ENCODE data around the gene RALBP1.

The RALBP1 gene

GRCh38 chr18:9552191-9552590 is 76.9 kb downstream of the RALBP1 start:
- H3K36me3 ChIP-seq (ENCODE audit: control insufficient read depth in 2 of 2, insufficient read depth in 1 of 2, low read length in 2 of 2): peaks cover 53 to 87% of the 10 kb centered on the region in 2 experiments
- ChIA-PET POLR2A (no interaction called here), CTCF (interaction anchor here (1.3 kb wide), 1 partner anchor 30 kb away, joined by 3 read pairs; no protein-coding TSS in a partner anchor)
- no peak overlapping the region for H3K4me3 ChIP-seq (ENCODE audit: low read depth, low read length)
- no peak for TF ChIP-seq ZNF416 (tag by site-specific recombination; IDR thresholded peaks at IDR 0.05)
- TF ChIP-seq, protein P1, sequence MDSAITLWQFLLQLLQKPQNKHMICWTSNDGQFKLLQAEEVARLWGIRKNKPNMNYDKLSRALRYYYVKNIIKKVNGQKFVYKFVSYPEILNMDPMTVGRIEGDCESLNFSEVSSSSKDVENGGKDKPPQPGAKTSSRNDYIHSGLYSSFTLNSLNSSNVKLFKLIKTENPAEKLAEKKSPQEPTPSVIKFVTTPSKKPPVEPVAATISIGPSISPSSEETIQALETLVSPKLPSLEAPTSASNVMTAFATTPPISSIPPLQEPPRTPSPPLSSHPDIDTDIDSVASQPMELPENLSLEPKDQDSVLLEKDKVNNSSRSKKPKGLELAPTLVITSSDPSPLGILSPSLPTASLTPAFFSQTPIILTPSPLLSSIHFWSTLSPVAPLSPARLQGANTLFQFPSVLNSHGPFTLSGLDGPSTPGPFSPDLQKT (IDR thresholded peaks at IDR 0.05; ENCODE audit: borderline replicate concordance, low read depth, low read length): no peak
- no peak for TF ChIP-seq ZNF747 (tag by site-specific recombination; IDR thresholded peaks at IDR 0.05)
- TF ChIP-seq KLF8 (tag by site-specific recombination; IDR thresholded peaks at IDR 0.05): no peak
- TF ChIP-seq ZNF335 (tag by site-specific recombination; conservative IDR thresholded peaks at IDR 0.05): no peak
- no peak for TF ChIP-seq ZNF768 (tag by site-specific recombination; IDR thresholded peaks at IDR 0.05)
- TF ChIP-seq, protein P2, sequence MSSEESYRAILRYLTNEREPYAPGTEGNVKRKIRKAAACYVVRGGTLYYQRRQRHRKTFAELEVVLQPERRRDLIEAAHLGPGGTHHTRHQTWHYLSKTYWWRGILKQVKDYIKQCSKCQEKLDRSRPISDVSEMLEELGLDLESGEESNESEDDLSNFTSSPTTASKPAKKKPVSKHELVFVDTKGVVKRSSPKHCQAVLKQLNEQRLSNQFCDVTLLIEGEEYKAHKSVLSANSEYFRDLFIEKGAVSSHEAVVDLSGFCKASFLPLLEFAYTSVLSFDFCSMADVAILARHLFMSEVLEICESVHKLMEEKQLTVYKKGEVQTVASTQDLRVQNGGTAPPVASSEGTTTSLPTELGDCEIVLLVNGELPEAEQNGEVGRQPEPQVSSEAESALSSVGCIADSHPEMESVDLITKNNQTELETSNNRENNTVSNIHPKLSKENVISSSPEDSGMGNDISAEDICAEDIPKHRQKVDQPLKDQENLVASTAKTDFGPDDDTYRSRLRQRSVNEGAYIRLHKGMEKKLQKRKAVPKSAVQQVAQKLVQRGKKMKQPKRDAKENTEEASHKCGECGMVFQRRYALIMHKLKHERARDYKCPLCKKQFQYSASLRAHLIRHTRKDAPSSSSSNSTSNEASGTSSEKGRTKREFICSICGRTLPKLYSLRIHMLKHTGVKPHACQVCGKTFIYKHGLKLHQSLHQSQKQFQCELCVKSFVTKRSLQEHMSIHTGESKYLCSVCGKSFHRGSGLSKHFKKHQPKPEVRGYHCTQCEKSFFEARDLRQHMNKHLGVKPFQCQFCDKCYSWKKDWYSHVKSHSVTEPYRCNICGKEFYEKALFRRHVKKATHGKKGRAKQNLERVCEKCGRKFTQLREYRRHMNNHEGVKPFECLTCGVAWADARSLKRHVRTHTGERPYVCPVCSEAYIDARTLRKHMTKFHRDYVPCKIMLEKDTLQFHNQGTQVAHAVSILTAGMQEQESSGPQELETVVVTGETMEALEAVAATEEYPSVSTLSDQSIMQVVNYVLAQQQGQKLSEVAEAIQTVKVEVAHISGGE (tag by site-specific recombination; conservative IDR thresholded peaks at IDR 0.05; ENCODE audit: low read depth): no peak
- TF ChIP-seq ZNF670 (tag by site-specific recombination; IDR thresholded peaks at IDR 0.05; ENCODE audit: low read depth): no peak
- no peak for TF ChIP-seq ZBTB8A (tag by site-specific recombination; IDR thresholded peaks at IDR 0.05)
- TF ChIP-seq KLF1 (tag by site-specific recombination; IDR thresholded peaks at IDR 0.05): no peak
- TF ChIP-seq ZEB2 (tag by site-specific recombination; IDR thresholded peaks at IDR 0.05): no peak
- no peak for TF ChIP-seq ZNF654 (tag by site-specific recombination; IDR thresholded peaks at IDR 0.05; ENCODE audit: low read depth)
- TF ChIP-seq ZNF544 (tag by site-specific recombination; IDR thresholded peaks at IDR 0.05): no peak
- TF ChIP-seq ZNF302 (tag by site-specific recombination; IDR thresholded peaks at IDR 0.05; ENCODE audit: low read depth): no peak
- no peak overlapping the region for H3K27ac ChIP-seq (ENCODE audit: extremely low read depth, low read depth, low read length)
- no peaks in the 10 kb centered on the region for H3K9me3 ChIP-seq (ENCODE audit: control insufficient read depth, insufficient read depth, low read depth, low read length)
- H3K4me1 ChIP-seq (ENCODE audit: control insufficient read depth, insufficient read depth, low read length): no peaks in the 10 kb centered on the region

GRCh38 chr18:9552616-9553015 is 77.3 kb downstream of the RALBP1 start:
- H3K9me3 ChIP-seq (ENCODE audit: control insufficient read depth, insufficient read depth, low read depth, low read length): no peaks in the 10 kb centered on the region
- peaks cover 53 to 87% of the 10 kb centered on the region in 2 experiments for H3K36me3 ChIP-seq (ENCODE audit: control insufficient read depth in 2 of 2, insufficient read depth in 1 of 2, low read length in 2 of 2)
- no peak overlapping the region for H3K27ac ChIP-seq (ENCODE audit: extremely low read depth, low read depth, low read length)
- no peaks in the 10 kb centered on the region for H3K4me1 ChIP-seq (ENCODE audit: control insufficient read depth, insufficient read depth, low read length)
- ChIA-PET POLR2A (no interaction called here), CTCF (no interaction called here)
- no peak overlapping the region for H3K4me3 ChIP-seq (ENCODE audit: low read depth, low read length)
- TF ChIP-seq GLI4 (tag by site-specific recombination; IDR thresholded peaks at IDR 0.05) (no peak), ZNF146 (tag by site-specific recombination; IDR thresholded peaks at IDR 0.05) (peak; percentile 90)
- TF ChIP-seq, protein P3, sequence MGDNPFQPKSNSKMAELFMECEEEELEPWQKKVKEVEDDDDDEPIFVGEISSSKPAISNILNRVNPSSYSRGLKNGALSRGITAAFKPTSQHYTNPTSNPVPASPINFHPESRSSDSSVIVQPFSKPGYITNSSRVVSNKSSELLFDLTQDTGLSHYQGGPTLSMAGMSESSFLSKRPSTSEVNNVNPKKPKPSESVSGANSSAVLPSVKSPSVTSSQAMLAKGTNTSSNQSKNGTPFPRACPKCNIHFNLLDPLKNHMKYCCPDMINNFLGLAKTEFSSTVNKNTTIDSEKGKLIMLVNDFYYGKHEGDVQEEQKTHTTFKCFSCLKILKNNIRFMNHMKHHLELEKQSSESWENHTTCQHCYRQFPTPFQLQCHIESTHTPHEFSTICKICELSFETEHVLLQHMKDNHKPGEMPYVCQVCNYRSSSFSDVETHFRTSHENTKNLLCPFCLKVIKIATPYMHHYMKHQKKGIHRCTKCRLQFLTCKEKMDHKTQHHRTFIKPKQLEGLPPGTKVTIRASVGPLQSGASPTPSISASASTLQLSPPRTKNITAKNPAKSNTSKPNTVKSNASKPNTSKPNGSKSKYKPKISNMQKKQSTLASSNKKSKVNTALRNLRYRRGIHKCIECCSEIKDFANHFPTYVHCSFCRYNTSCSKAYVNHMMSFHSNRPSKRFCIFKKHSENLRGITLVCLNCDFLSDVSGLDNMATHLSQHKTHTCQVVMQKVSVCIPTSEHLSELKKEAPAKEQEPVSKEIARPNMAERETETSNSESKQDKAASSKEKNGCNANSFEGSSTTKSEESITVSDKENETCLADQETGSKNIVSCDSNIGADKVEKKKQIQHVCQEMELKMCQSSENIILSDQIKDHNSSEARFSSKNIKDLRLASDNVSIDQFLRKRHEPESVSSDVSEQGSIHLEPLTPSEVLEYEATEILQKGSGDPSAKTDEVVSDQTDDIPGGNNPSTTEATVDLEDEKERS (tag by site-specific recombination; IDR thresholded peaks at IDR 0.05): 0 out of 2 replicates have a peak, but pooled peaks have one; percentile 31

All from HEK293 (cell line).